H1 (cell line): ENCODE results near the gene TMX2. TPM values are rescaled to one million over a fixed set of nuclear protein-coding genes. Genes with fewer than 3 reads are reported as not detected.

Experiments used
- CTCF ChIA-PET: fragments of 300-600 bp; sonication (Branson Sonifier 250); formaldehyde crosslinking; loops from one replicate; lab custom pipeline; 2021; ENCODE audit not compliant: partially characterized antibody; lab: Charles Lee
- POLR2A ChIA-PET: fragments of 300-600 bp; sonication (Branson Sonifier 250); formaldehyde crosslinking; loops from one replicate; lab custom pipeline; 2021; ENCODE audit warnings: inconsistent platforms; ENCODE audit not compliant: partially characterized antibody; lab: Charles Lee
- DNase-seq, 2 experiments: peaks; one replicate each; pipeline versions ENCODE4 v3.0.0 to v3.0.0-alpha.2; 2010 to 2022; ENCODE audit warnings: low spot score in 2 of 2, low read depth in 1 of 2, mixed read lengths in 1 of 2
- FAIRE-seq: peaks from 2 replicates; lab custom pipeline; 2011; peaks lifted over from hg19 to GRCh38; lab: Jason Lieb, UNC
- H2AFZ ChIP-seq: 2 replicates; pipeline ENCODE4 v1.8.1; 2012; ENCODE audit warnings: low read length, inconsistent platforms
- H2AK5ac ChIP-seq: 2 replicates; pipeline ENCODE4 v1.6.1; 2013; ENCODE audit warnings: low read depth, low read length
- H2BK120ac ChIP-seq: replicated peaks from 2 replicates; pipeline ENCODE3; 2013; ENCODE audit warnings: low read depth, low read length, inconsistent platforms
- H2BK12ac ChIP-seq: 2 replicates; pipeline ENCODE4 v1.6.1; 2013; ENCODE audit warnings: low read depth, low read length
- H2BK15ac ChIP-seq: 2 replicates; pipeline ENCODE4 v1.6.1; 2013; ENCODE audit warnings: low read length
- H2BK20ac ChIP-seq: 2 replicates; pipeline ENCODE4 v1.6.1; 2013; ENCODE audit warnings: low read length
- H2BK5ac ChIP-seq: 2 replicates; pipeline ENCODE4 v1.6.1; 2013; ENCODE audit warnings: low read depth, low read length
- H3K14ac ChIP-seq: 2 replicates; pipeline ENCODE4 v1.6.1; 2013; ENCODE audit warnings: inconsistent platforms; ENCODE audit not compliant: insufficient read length
- H3K18ac ChIP-seq: 2 replicates; pipeline ENCODE4 v1.6.1; 2013; ENCODE audit warnings: low read length; ENCODE audit errors: extremely low read depth
- H3K23ac ChIP-seq: 2 replicates; pipeline ENCODE4 v1.6.1; 2013; ENCODE audit warnings: inconsistent platforms; ENCODE audit not compliant: insufficient read length
- H3K23me2 ChIP-seq: 2 replicates; pipeline ENCODE4 v1.6.1; 2013; ENCODE audit warnings: low read depth, low read length
- H3K27ac ChIP-seq: 2 replicates; pipeline ENCODE4 v1.6.1; 2011; ENCODE audit warnings: low read depth, low read length, inconsistent platforms
- H3K27me3 ChIP-seq, 4 experiments: replicated peaks in 1 of 4; 1 replicate in 1 of 4; 2 replicates in 3 of 4; pipeline versions ENCODE4 v1.6.1 to v1.8.1; 2011 to 2013; ENCODE audit warnings: low read length in 3 of 4, mild to moderate bottlenecking in 3 of 4, inconsistent platforms in 2 of 4, mixed read lengths in 2 of 4, moderate library complexity in 1 of 4; ENCODE audit not compliant: control insufficient read depth in 3 of 4, insufficient read depth in 3 of 4; ENCODE audit errors: extremely low read depth in 1 of 4
- H3K36me3 ChIP-seq, 4 experiments: 2 replicates each; pipeline versions ENCODE4 v1.6.1 to v1.8.1; 2011 to 2013; ENCODE audit warnings: mild to moderate bottlenecking in 4 of 4, low read length in 3 of 4, moderate library complexity in 2 of 4, control low read depth in 1 of 4, inconsistent platforms in 1 of 4; ENCODE audit not compliant: insufficient read depth in 4 of 4, control insufficient read depth in 2 of 4
- H3K4ac ChIP-seq: replicated peaks from 2 replicates; pipeline ENCODE3; 2013; ENCODE audit warnings: low read length, low read depth, mixed read lengths, inconsistent platforms; ENCODE audit not compliant: insufficient read length
- H3K4me1 ChIP-seq, 4 experiments: replicated peaks in 1 of 4; 1 replicate in 1 of 4; 2 replicates in 3 of 4; pipeline versions ENCODE4 v1.6.1 to v1.8.1; 2011 to 2013; ENCODE audit warnings: low read length in 3 of 4, inconsistent platforms in 2 of 4, mixed read lengths in 1 of 4; ENCODE audit not compliant: insufficient read depth in 4 of 4, control insufficient read depth in 3 of 4
- H3K4me2 ChIP-seq, 2 experiments: 2 replicates each; pipeline versions ENCODE4 v1.6.1 to v1.8.1; 2011 to 2013; ENCODE audit warnings: low read depth in 2 of 2, low read length in 2 of 2, control low read depth in 1 of 2, inconsistent platforms in 1 of 2, mild to moderate bottlenecking in 1 of 2; ENCODE audit not compliant: insufficient read depth in 1 of 2
- H3K4me3 ChIP-seq, 4 experiments: fragments of 200-600, 300-600 bp in 1 of 4; sonication (generic), shearing (Covaris generic), sonication (Bioruptor Twin) in 1 of 4; 2 replicates each; pipeline versions ENCODE4 v1.5.1 to v1.8.1; 2011 to 2016; ENCODE audit warnings: low read length in 4 of 4, low read depth in 3 of 4, control low read depth in 2 of 4, inconsistent platforms in 2 of 4, mild to moderate bottlenecking in 2 of 4, mixed read lengths in 1 of 4, moderate library complexity in 1 of 4; ENCODE audit not compliant: insufficient read depth in 2 of 4; ENCODE audit errors: extremely low read depth in 1 of 4
- H3K56ac ChIP-seq: replicated peaks from 2 replicates; pipeline ENCODE3; 2013; ENCODE audit warnings: low read depth, mild to moderate bottlenecking, mixed read lengths, low read length, inconsistent platforms; ENCODE audit not compliant: insufficient read length
- H3K79me1 ChIP-seq: 2 replicates; pipeline ENCODE4 v1.6.1; 2013; ENCODE audit warnings: low read depth, low read length, control low read depth
- H3K79me2 ChIP-seq, 2 experiments: 2 replicates each; pipeline versions ENCODE4 v1.6.1 to v1.8.1; 2012 to 2013; ENCODE audit warnings: low read length in 2 of 2, mild to moderate bottlenecking in 2 of 2, inconsistent platforms in 1 of 2; ENCODE audit not compliant: insufficient read depth in 2 of 2, control insufficient read depth in 1 of 2
- H3K9ac ChIP-seq, 4 experiments: replicated peaks in 1 of 4; 1 replicate in 1 of 4; 2 replicates in 3 of 4; pipeline versions ENCODE4 v1.6.1 to v1.8.1; 2011 to 2013; ENCODE audit warnings: low read depth in 3 of 4, low read length in 3 of 4, control low read depth in 2 of 4, mild to moderate bottlenecking in 2 of 4, moderate library complexity in 2 of 4, inconsistent platforms in 1 of 4; ENCODE audit errors: extremely low read depth in 1 of 4
- H3K9me3 ChIP-seq, 2 experiments: 2 replicates each; pipeline versions ENCODE4 v1.6.1 to v1.8.1; 2012 to 2013; ENCODE audit warnings: mild to moderate bottlenecking in 2 of 2, moderate library complexity in 2 of 2, control low read depth in 1 of 2, inconsistent platforms in 1 of 2, low read depth in 1 of 2, low read length in 1 of 2, mixed read lengths in 1 of 2; ENCODE audit not compliant: insufficient read depth in 2 of 2
- H4K20me1 ChIP-seq, 2 experiments: replicated peaks in 1 of 2; 2 replicates each; pipeline versions ENCODE3 to v1.8.1; 2011 to 2013; ENCODE audit warnings: inconsistent platforms in 2 of 2, low read length in 2 of 2, mild to moderate bottlenecking in 1 of 2; ENCODE audit not compliant: insufficient read depth in 2 of 2, control insufficient read depth in 1 of 2
- H4K5ac ChIP-seq: 2 replicates; pipeline ENCODE4 v1.6.1; 2013; ENCODE audit warnings: low read length, low read depth, mixed read lengths, inconsistent platforms; ENCODE audit not compliant: insufficient read length
- H4K8ac ChIP-seq: 2 replicates; pipeline ENCODE4 v1.8.0; 2013; ENCODE audit warnings: mild to moderate bottlenecking, moderate library complexity, low read length, inconsistent platforms; ENCODE audit not compliant: insufficient read depth; ENCODE audit errors: extremely low read depth
- H4K91ac ChIP-seq: replicated peaks from 2 replicates; pipeline ENCODE3; 2013; ENCODE audit warnings: low read length, mixed read lengths, inconsistent platforms; ENCODE audit not compliant: insufficient read length
- POLR2A ChIP-seq, 2 experiments: IDR thresholded peaks; 1 replicate in 1 of 2; 2 replicates in 1 of 2; pipeline ENCODE4 v1.6.1; 2011; ENCODE audit warnings: low read depth in 2 of 2, low read length in 2 of 2, mild to moderate bottlenecking in 2 of 2; ENCODE audit errors: control extremely low read depth in 1 of 2
- SIX5 ChIP-seq: IDR thresholded peaks from 2 replicates; pipeline ENCODE4 v1.6.1; 2011; ENCODE audit warnings: mild to moderate bottlenecking, low read depth, low read length
- SRF ChIP-seq: IDR thresholded peaks from 2 replicates; pipeline ENCODE4 v1.6.1; 2011; ENCODE audit warnings: mild to moderate bottlenecking, low read depth, low read length, moderate library complexity
- WGBS, 2 experiments: shearing (Covaris generic) in 1 of 2; methylation state at CpG; one replicate each; pipeline versions ENCODE4 v1.1.6 to v1.1.7; 2013 to 2015; ENCODE audit warnings: low lambda C conversion rate in 2 of 2, mixed read lengths in 2 of 2, inconsistent platforms in 1 of 2, low coverage in 1 of 2, missing lambda C conversion rate in 1 of 2; ENCODE audit not compliant: insufficient replicate concordance in 2 of 2, insufficient coverage in 1 of 2, insufficient read length in 1 of 2; ENCODE audit errors: extremely low coverage in 1 of 2, missing lambda C conversion rate in 1 of 2; 5-methylcytosine and 5-hydroxymethylcytosine counted together
- polyA plus RNA-seq, 7 experiments: library from polyadenylated mRNA; depleted of rRNA in 3 of 7; stranded (reverse) in 5 of 7; unstranded in 2 of 7; fragments of >200 nt in 5 of 7; fragments of 200-250 nt in 2 of 7; gene quantifications; 1 replicate in 5 of 7; 2 replicates in 1 of 7; 4 replicates in 1 of 7; pipeline versions ENCODE4 v1.2.1 to v1.2.3, GENCODE V29; 2011 to 2013; ENCODE audit warnings: missing spikeins in 2 of 7, mixed read lengths in 2 of 7
- total RNA-seq: library from RNA; stranded (reverse); fragmentation: NEBNext Ultra II Directional; extraction: Animal tissue kit (Norgen Biotek cat#: 25700); gene quantifications from 2 replicates; pipeline ENCODE4 v1.2.1, GENCODE V29; 2021

Gene TMX2
- total and polyA plus RNA-seq, 2 of the 8 experiments (the other 6 are each of a cell fraction or from before 2014, with no cell fraction given), result 70.4 to 100.0 TPM

DNA sequence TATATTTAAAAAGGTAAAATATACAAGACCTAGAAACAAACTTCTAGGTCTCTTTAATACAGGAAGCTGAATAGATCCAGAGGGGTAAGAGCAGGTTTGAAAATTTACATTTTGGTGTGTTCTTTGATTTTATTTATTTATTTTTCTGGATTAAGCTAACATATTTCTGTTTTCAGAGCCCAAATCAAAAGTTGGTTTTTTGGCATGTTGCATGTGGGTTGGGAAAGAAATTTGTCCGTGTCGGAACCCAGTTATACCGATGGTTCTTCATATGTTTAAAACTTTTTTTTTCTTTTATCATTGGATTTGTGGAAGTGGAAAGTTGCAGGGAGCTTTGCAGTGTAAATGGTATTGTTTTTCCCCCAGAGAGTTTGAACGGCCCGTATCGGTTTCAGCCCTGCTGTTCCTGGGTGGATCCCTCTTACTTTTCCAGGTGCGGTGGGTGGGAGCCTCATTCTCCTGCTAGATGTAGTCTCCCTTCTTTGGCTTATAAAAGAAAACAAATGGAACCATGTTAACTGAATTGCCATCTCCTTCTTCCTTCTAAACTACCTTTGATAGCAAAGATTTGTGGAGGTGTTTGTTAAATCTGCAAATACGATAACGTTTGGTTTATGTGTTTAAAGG lies 50.0 kb downstream of the TMX2 start:
- H3K18ac ChIP-seq, result no peak overlapping the region
- no peak overlapping the region for H2BK120ac ChIP-seq
- no peak overlapping the region for H3K14ac ChIP-seq
- peaks cover 0 to 10% (median 2%) of the 10 kb centered on the region in 4 experiments; a peak in 1 of 7 replicates for H3K4me1 ChIP-seq
- H3K27ac ChIP-seq, result peak overlapping the region; percentile 93
- no peak overlapping the region for H2BK15ac ChIP-seq
- peak overlapping the region; percentile 77 to 90 (median 88) for H3K9ac ChIP-seq
- H4K8ac ChIP-seq, result no peak overlapping the region
- H3K23ac ChIP-seq, result no peak overlapping the region
- H3K4ac ChIP-seq, result peak overlapping the region; percentile 44
- peak overlapping the region; percentile 8 for H3K56ac ChIP-seq
- H2AFZ ChIP-seq, result no peak overlapping the region
- no peak for TF ChIP-seq SRF
- TF ChIP-seq POLR2A (IDR thresholded peaks at IDR 0.05; ENCODE audit: control extremely low read depth in 1 of 2, low read depth in 2 of 2, low read length in 2 of 2), result peak in 1 of 2 experiments; percentile 12; a peak in 1 of 3 replicates
- no peak for TF ChIP-seq SIX5
- FAIRE-seq (no peak), DNase-seq (no peak)
- peaks cover 41 to 57% of the 10 kb centered on the region in 2 experiments for H3K79me2 ChIP-seq
- peaks cover 6% of the 10 kb centered on the region; the same call in 1 of the 2 replicates for H3K79me1 ChIP-seq
- peaks cover 4% of the 10 kb centered on the region; the same call in 1 of the 2 replicates for H3K23me2 ChIP-seq
- no peaks in the 10 kb centered on the region for H3K36me3 ChIP-seq
- peak overlapping the region; percentile 88 to 97 (median 91) for H3K4me3 ChIP-seq
- H3K27me3 ChIP-seq, result no peaks in the 10 kb centered on the region
- no peak overlapping the region for H2BK20ac ChIP-seq
- WGBS, 2 experiments, result 1% methylated on average over 9 of the region's 9 CpGs; no CpG with 5 or more reads in 1 of the 2 experiments
- ChIA-PET CTCF (interaction anchor here (1.2 to 10.0 kb wide), 7 partner anchors 10 to 39 kb away, joined by 3 to 119 read pairs (median 9); partner anchors contain the start of gene BTBD18), POLR2A (interaction anchor here (0.7 to 14.5 kb wide), 16 partner anchors 8 to 140 kb away, joined by 3 to 329 read pairs (median 6); partner anchors contain the start of genes BTBD18, MED19, SELENOH and TMX2)
- H3K9me3 ChIP-seq, result no peaks in the 10 kb centered on the region
- H4K20me1 ChIP-seq, result peaks cover 3 to 5% of the 10 kb centered on the region in 2 experiments
- H2BK5ac ChIP-seq, result no peak overlapping the region
- no peak overlapping the region for H4K91ac ChIP-seq
- peak overlapping the region; percentile 68 to 78; a peak in 3 of 4 replicates for H3K4me2 ChIP-seq
- no peak overlapping the region for H2BK12ac ChIP-seq
- no peak overlapping the region for H2AK5ac ChIP-seq
- H4K5ac ChIP-seq, result peak overlapping the region; percentile 59
